NB4 (cell line): Measurements from ENCODE around the gene NUDT3.
"Not testable (repeated sequence)": the region's sequence is repeated elsewhere in the genome, so short reads cannot be mapped to it uniquely, and the experiment has no call there.

Experiments
- DNase-seq: peaks from one replicate; pipeline ENCODE4 v3.0.0; 2010; ENCODE audit warnings: low read depth
- H3K4me3 ChIP-seq: one replicate; pipeline ENCODE4 v1.5.1; 2011; ENCODE audit warnings: mild to moderate bottlenecking, low read depth, low read length, moderate library complexity
- MYC ChIP-seq: IDR thresholded peaks from 2 replicates; pipeline ENCODE4 v1.6.1; 2011; ENCODE audit warnings: low read depth, low read length
- POLR2A ChIP-seq: IDR thresholded peaks from 2 replicates; pipeline ENCODE4 v1.6.1; 2011; ENCODE audit warnings: mild to moderate bottlenecking; ENCODE audit not compliant: insufficient read length; ENCODE audit errors: extremely low read depth
- TF ChIP-seq, protein P1 (sequence below): IDR thresholded peaks from one replicate; pipeline ENCODE4 v1.5.1; 2012; ENCODE audit warnings: low read depth, low read length
- TF ChIP-seq, protein P2 (sequence below): IDR thresholded peaks from 2 replicates; pipeline ENCODE4 v1.6.1; 2011; ENCODE audit warnings: low read depth, low read length

NUDT3 gene

DNA sequence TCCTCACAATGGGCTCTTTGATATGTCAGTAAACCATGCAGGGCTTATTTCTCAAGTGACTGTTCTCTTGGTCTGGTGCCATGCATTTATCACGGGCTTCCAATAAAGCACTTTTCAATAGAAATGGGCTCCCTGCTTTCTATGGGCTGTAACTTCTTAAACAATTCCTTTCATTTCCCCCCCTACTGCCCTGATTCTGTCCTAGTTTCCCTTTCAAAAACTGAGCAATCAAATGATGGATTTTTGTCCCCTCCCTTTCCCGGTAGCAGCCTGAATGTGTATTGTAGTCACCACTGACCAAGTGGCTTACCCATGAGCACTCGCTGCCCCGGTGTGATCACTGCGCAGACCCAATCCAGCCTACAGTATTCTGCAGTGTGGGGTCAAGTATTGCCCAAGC lies 19.5 kb upstream of the NUDT3 start:
- no peak for DNase-seq
- TF ChIP-seq, protein P1, sequence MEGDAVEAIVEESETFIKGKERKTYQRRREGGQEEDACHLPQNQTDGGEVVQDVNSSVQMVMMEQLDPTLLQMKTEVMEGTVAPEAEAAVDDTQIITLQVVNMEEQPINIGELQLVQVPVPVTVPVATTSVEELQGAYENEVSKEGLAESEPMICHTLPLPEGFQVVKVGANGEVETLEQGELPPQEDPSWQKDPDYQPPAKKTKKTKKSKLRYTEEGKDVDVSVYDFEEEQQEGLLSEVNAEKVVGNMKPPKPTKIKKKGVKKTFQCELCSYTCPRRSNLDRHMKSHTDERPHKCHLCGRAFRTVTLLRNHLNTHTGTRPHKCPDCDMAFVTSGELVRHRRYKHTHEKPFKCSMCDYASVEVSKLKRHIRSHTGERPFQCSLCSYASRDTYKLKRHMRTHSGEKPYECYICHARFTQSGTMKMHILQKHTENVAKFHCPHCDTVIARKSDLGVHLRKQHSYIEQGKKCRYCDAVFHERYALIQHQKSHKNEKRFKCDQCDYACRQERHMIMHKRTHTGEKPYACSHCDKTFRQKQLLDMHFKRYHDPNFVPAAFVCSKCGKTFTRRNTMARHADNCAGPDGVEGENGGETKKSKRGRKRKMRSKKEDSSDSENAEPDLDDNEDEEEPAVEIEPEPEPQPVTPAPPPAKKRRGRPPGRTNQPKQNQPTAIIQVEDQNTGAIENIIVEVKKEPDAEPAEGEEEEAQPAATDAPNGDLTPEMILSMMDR, result no peak
- no peak for TF ChIP-seq MYC
- TF ChIP-seq, protein P2, sequence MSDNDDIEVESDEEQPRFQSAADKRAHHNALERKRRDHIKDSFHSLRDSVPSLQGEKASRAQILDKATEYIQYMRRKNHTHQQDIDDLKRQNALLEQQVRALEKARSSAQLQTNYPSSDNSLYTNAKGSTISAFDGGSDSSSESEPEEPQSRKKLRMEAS, result no peak
- TF ChIP-seq POLR2A, result no peak
- H3K4me3 ChIP-seq, result no peak overlapping the region

DNA sequence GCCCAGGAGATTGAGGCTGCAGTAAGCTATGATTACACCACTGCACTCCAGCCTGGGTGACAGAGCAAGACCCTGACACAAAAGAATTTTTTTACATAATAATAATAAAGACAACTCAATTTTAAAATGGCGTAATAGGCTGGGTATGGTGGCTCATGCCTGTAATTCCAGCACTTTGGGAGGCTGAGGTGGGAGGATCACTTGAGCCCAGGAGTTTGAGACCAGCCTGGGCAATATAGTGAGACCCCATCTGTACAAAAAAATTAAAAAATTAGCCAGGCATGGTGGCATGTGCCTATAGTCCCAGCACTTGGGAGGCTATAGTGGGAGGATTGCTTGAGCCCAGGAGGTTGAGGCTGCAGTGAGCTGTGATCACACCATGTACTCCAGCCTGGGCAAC lies 15.4 kb upstream of the NUDT3 start:
- H3K4me3 ChIP-seq, DNase-seq: not testable (repeated sequence)

DNA sequence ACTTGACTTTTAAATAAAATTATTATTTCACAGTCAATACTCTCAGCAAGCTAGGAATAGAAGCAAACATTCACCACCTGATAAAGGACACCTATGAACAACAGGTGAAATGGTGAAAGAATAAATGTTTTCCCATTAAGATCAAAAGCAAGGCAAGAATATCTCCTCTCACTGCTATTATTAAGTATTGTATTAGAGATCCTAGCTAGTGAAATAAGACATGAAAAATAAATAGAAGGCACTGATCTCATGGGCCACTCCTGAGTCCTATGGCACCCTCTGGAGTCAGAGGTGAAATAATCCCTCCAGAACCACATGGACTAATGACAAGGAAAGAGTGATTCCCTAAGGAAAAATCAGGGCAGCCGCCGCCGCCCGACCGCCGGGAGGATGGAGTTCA lies 4.0 kb upstream of the NUDT3 start:
- no peak for DNase-seq
- TF ChIP-seq MYC, result no peak
- TF ChIP-seq, protein P1, result no peak
- TF ChIP-seq, protein P2, result no peak
- H3K4me3 ChIP-seq, result no peak overlapping the region

DNA sequence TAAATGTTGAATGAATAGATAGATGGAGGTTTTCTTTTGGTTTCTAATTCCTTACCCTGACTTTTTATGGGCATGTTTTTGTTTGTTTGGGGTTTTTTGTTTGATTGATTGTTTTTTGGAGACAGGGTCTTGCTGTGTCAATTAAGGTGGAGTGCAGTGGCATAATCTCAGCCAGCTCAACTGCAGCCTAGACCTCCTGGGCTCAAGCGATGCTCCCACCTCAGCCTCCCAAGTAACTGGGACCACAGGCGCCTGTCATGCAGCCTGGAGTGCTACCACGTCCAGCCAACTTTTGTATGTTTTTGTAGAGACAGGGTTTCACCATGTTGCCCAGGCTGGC lies 1.5 kb upstream of the NUDT3 start:
- H3K4me3 ChIP-seq, result no peak overlapping the region
- TF ChIP-seq POLR2A, result no peak
- TF ChIP-seq, protein P2, result no peak
- TF ChIP-seq, protein P1, result no peak
- no peak for TF ChIP-seq MYC
- no peak for DNase-seq

DNA sequence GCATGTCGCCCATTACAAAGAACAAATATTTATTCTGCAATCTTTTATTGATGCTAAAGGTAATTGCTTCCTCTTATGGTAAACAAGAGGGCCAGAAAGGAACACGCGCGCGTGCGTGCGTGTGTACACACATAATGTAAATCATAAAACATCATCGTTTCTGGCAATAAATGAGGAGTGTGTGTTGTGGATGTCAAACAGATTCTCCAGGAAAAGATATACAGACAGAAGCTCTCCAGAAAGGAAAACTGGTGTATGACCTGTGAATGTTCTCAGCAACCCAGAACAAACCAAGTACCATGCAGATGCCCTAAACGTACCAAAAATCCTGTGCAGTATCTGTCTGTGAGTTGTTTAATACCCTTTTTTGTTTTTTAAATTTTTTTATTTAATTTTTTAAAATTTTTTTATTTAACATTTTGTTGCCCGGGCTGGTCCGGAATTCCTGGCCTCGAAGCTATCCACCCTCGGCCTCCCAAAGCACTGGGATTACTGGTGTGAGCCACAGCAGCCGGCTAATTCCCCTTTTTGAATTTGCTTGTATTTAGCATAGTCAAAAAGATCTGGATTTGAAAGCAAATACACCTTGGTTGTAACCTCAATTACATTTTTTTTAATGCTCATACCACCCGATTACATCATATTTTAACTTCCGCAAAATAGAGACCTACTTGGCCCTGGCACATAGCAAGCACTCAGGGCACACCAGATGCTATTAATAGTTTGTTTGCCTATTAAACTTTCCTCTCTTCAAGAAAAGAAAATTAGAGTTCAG lies 909 bp upstream of the NUDT3 start:
- TF ChIP-seq MYC (no peak), POLR2A (no peak)
- TF ChIP-seq, protein P1, result no peak
- TF ChIP-seq, protein P2, result no peak
- peak; percentile 85 for DNase-seq
- peak overlapping the region; percentile 79 for H3K4me3 ChIP-seq

DNA sequence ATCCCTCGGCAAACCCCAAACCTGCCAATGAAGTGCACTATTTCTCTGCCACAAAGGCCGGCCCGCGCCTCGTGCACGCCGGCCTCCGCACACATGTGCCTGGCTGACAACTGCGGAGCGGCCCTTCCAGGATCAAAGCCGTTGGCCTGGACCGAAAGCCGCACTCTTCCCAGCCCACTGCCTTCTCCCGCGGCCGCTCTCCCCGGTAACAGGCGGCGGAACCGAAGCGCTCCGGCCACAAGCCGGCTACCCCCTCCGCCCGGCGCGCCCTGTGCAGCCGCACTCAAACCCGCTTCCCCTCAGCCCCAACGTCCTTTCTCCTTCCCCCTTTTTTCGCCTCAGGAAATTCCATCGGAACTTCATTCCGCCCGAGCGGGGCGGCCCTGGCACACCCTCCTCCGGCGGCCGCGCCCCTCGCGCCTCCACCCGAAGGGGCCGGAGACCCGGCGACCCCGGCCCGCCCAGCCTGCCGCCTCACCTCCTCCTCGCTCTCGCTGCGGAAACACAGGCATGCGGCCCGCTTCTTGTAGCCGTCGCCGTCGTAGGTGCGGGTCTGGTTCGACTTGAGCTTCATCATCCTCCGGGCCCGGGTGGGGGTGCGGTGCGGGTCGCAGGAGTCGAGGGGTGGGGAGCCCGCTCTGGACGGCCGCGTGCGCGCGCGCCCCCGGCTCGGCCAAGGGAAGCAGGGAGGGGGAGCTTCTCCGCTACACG lies 528 bp downstream of the NUDT3 start:
- peak overlapping the region; percentile 95 for H3K4me3 ChIP-seq
- DNase-seq, result peak; percentile 86
- TF ChIP-seq POLR2A, result peak; percentile 19
- peak; percentile 93 for TF ChIP-seq MYC
- TF ChIP-seq, protein P2, result peak; percentile 87
- TF ChIP-seq, protein P1, result no peak
